HFFc6 (cell line): ENCODE measurements around the gene HIVEP3. TPM values are rescaled to one million over a fixed set of nuclear protein-coding genes. Genes with fewer than 3 reads are reported as not detected.
A peak's percentile ranks its signal among the peaks of the same experiment; 100 is the strongest.

ENCODE experiments used
- DNase-seq: peaks from one replicate; pipeline ENCODE4 v3.0.0-alpha.2; 2018
- H3K27ac Mint-ChIP-seq: 2 replicates; pipeline ENCODE4 v1.8.0; 2020; ENCODE audit warnings: mild to moderate bottlenecking, mixed read lengths
- H3K27me3 Mint-ChIP-seq: 2 replicates; pipeline ENCODE4 v1.8.0; 2021; ENCODE audit warnings: mild to moderate bottlenecking, moderate library complexity, mixed read lengths; ENCODE audit not compliant: insufficient read depth
- H3K36me3 Mint-ChIP-seq: 2 replicates; pipeline ENCODE4 v1.8.0; 2021; ENCODE audit warnings: low read depth, mixed read lengths
- H3K4me1 Mint-ChIP-seq: 2 replicates; pipeline ENCODE4 v1.8.0; 2020; ENCODE audit warnings: low read depth, mixed read lengths
- H3K4me3 Mint-ChIP-seq: 2 replicates; pipeline ENCODE4 v1.8.0; 2020; ENCODE audit warnings: mild to moderate bottlenecking, moderate library complexity, mixed read lengths
- H3K9me3 Mint-ChIP-seq: 2 replicates; pipeline ENCODE4 v1.8.0; 2020; ENCODE audit warnings: mild to moderate bottlenecking, mixed read lengths
- total RNA-seq, 6 experiments: library from RNA; stranded (reverse); fragmentation: NEBNext Ultra II Directional; extraction: Animal tissue kit (Norgen Biotek cat#: 25700); gene quantifications; 2 replicates in 1 of 6; 3 replicates in 5 of 6; pipeline ENCODE4 v1.2.3, GENCODE V29; 2021
- TF ChIP-seq, protein P1 (sequence below): fragments of 200-600 bp; sonication (generic); IDR thresholded peaks from 2 replicates; pipeline ENCODE4 v1.5.0; 2021; ENCODE audit warnings: antibody characterized with exemption, mild to moderate bottlenecking

HIVEP3 gene
- total RNA-seq, 6 experiments from 2014 or later, result 7.0 to 9.7 (median 7.9) TPM

DNA sequence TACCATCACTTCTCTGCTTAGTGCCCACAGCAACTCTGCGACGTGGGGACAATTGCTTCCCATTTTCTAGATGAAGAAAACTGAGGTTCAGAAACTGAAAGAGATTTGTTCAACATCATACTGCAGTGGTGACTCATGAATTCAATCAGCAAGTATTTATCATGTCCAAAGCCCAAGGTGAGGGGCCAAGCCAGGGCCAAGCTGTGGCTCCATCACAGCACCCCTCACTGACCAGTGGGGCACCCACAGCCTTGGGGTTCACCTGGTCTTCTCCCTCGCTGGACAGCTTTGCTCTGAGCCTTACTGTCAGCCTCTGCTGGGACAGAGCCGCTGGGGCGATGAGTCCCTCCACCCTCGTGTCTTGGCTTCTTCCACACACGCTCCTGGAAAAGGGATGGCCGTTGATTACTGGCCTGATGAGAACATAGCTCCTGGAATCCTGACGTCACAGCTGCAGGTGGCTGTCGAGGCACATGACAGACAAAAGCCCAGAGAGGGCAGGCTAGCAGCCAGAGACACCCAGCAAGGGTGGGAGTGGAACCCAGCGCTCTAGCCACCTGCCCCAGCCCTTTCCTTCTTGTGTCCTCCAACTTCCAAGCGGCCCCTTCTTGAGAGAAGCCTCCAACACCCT lies 440.5 kb downstream of the HIVEP3 start:
- DNase-seq, result no peak
- H3K4me3 Mint-ChIP-seq, result no peak overlapping the region
- H3K27ac Mint-ChIP-seq, result no peak overlapping the region
- H3K4me1 Mint-ChIP-seq, result peaks cover 50% of the 10 kb centered on the region
- TF ChIP-seq, protein P1, sequence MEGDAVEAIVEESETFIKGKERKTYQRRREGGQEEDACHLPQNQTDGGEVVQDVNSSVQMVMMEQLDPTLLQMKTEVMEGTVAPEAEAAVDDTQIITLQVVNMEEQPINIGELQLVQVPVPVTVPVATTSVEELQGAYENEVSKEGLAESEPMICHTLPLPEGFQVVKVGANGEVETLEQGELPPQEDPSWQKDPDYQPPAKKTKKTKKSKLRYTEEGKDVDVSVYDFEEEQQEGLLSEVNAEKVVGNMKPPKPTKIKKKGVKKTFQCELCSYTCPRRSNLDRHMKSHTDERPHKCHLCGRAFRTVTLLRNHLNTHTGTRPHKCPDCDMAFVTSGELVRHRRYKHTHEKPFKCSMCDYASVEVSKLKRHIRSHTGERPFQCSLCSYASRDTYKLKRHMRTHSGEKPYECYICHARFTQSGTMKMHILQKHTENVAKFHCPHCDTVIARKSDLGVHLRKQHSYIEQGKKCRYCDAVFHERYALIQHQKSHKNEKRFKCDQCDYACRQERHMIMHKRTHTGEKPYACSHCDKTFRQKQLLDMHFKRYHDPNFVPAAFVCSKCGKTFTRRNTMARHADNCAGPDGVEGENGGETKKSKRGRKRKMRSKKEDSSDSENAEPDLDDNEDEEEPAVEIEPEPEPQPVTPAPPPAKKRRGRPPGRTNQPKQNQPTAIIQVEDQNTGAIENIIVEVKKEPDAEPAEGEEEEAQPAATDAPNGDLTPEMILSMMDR, result no peak
- H3K9me3 Mint-ChIP-seq, result no peaks in the 10 kb centered on the region
- H3K36me3 Mint-ChIP-seq, result no peaks in the 10 kb centered on the region
- H3K27me3 Mint-ChIP-seq, result peaks cover 6% of the 10 kb centered on the region

- H3K4me1 Mint-ChIP-seq, result peaks cover 38% of the 10 kb centered on the region
- no peaks in the 10 kb centered on the region for H3K36me3 Mint-ChIP-seq
- no peak for DNase-seq
- peaks cover 8% of the 10 kb centered on the region; the same call in 1 of the 2 replicates for H3K27me3 Mint-ChIP-seq
- no peak overlapping the region for H3K4me3 Mint-ChIP-seq
- H3K9me3 Mint-ChIP-seq, result no peaks in the 10 kb centered on the region
- no peak overlapping the region for H3K27ac Mint-ChIP-seq
- TF ChIP-seq, protein P1, result no peak
Measured at GRCh38 chr1:41476807-41477361, 441.8 kb downstream of the HIVEP3 start.

DNA sequence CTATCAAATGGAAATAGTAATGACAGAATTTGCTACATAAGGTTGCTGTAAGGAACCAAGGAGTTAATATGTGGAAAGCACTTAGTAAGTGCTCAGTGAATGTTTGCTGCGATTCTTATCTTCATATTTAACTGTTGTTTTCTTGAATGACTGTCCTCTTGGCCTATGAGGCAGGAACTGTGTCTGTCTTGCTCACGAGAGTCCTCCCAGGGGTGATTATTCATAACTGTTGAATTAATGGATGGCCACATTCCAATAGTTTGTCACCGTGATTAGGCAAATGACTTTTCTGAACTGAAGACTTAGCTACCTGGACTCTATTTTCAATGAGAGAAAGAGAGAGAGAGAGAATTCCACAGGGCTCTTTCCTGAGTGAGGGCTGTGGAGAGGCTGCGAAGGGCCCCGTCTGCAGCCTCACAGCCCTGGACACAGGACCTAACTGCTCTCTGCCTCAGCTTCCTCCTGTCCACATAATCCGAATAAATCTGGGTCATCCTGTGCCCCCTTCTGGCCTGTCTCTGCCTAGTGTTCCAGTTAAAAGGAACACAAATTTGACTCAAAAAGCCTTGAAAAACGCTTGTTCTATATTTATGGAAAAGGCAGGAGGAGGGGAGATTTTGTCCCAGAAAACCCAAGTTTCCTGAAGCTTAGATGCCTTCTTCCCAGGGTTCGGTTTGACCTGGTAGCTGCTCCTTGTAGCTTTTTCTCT lies 442.7 kb downstream of the HIVEP3 start:
- Mint-ChIP-seq H3K27ac (peak overlapping the region; percentile 51), H3K4me3 (no peak overlapping the region)
- DNase-seq, result peak; percentile 69

DNA sequence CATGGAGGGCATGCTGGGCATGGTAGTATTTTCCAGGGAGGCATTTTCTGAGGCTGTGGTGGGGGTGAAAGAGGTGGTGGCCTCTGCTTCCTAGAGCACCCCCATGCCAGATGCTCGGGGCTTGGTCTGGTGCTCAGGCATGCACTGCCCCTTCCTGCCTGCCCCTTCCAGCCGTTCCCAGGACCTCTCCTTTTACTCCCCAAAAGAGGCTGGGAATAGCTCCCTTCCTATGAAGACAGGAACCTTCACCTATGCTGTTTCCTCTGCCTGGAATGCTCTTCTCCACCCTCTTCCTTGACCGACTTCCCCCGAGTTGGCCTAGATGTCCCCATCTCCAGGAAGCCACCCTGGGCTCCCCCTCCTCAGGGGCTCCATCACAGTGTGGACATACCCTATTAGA lies 443.4 kb downstream of the HIVEP3 start:
- H3K4me1 Mint-ChIP-seq, result peaks cover 38% of the 10 kb centered on the region
- no peak overlapping the region for H3K4me3 Mint-ChIP-seq
- no peaks in the 10 kb centered on the region for H3K9me3 Mint-ChIP-seq
- DNase-seq, result no peak
- TF ChIP-seq, protein P1, result no peak
- peaks cover 9% of the 10 kb centered on the region for H3K27me3 Mint-ChIP-seq
- H3K36me3 Mint-ChIP-seq, result no peaks in the 10 kb centered on the region
- H3K27ac Mint-ChIP-seq, result no peak overlapping the region; the same call in 1 of the 2 replicates

More for the DNA sequence above, 442.7 kb downstream of the HIVEP3 start:
- no peaks in the 10 kb centered on the region for H3K9me3 Mint-ChIP-seq
- H3K27me3 Mint-ChIP-seq, result peaks cover 8% of the 10 kb centered on the region; the same call in 1 of the 2 replicates
- H3K36me3 Mint-ChIP-seq, result no peaks in the 10 kb centered on the region
- TF ChIP-seq, protein P1, result peak; percentile 55; the same call in 1 of the 2 replicates
- peaks cover 38% of the 10 kb centered on the region for H3K4me1 Mint-ChIP-seq

GRCh38 chr1:41474490-41475271 lies 444.0 kb downstream of the HIVEP3 start:
- Mint-ChIP-seq H3K4me3 (no peak overlapping the region), H3K4me1 (peaks cover 38% of the 10 kb centered on the region), H3K27ac (no peak overlapping the region), H3K9me3 (no peaks in the 10 kb centered on the region), H3K36me3 (no peaks in the 10 kb centered on the region), H3K27me3 (peaks cover 14% of the 10 kb centered on the region)
- DNase-seq, result peak; percentile 34
- TF ChIP-seq, protein P1, result no peak
